Heart right ventricle (tissue), 16 donors: ENCODE data around the gene SHROOM1. TPM values are rescaled to one million over a fixed set of nuclear protein-coding genes. Genes with fewer than 3 reads are reported as not detected.
A peak's percentile ranks its signal among the peaks of the same experiment; 100 is the strongest.

Experiments
- ATAC-seq, 8 donors: fragments of 200-7000 bp; cut with Tn5 transposase; one replicate each; pipeline ENCODE4 v1.9.1; 2020; ENCODE audit warnings: mild to moderate bottlenecking in 8 of 8, moderate library complexity in 8 of 8, moderate number of reproducible peaks in 1 of 8
- DNase-seq, 2 donors: peaks; one replicate each; pipeline ENCODE4 v3.0.0-alpha.2; 2020
- H3K27ac ChIP-seq, 10 donors: fragments of 200-600 bp; sonication (generic) in 2 of 10; one replicate each; pipeline versions ENCODE4 v1.5.0 to v1.8.0; 2020 to 2022; ENCODE audit warnings: mild to moderate bottlenecking in 3 of 10
- H3K27me3 ChIP-seq, 7 donors: fragments of 200-600 bp; one replicate each; pipeline ENCODE4 v1.8.0; 2021 to 2022; ENCODE audit warnings: mild to moderate bottlenecking in 2 of 7
- H3K36me3 ChIP-seq, 9 donors: fragments of 200-600 bp; sonication (generic) in 1 of 9; one replicate each; pipeline versions ENCODE4 v1.5.0 to v1.8.0; 2020 to 2022; ENCODE audit warnings: mild to moderate bottlenecking in 2 of 9
- H3K4me1 ChIP-seq, 9 donors: fragments of 200-600 bp; sonication (generic) in 1 of 9; one replicate each; pipeline versions ENCODE4 v1.5.0 to v1.8.0; 2020 to 2022; ENCODE audit warnings: mild to moderate bottlenecking in 4 of 9
- H3K4me3 ChIP-seq, 10 donors: fragments of 200-600 bp; sonication (generic) in 2 of 10; one replicate each; pipeline versions ENCODE4 v1.5.0 to v1.8.0; 2020 to 2022; ENCODE audit warnings: mild to moderate bottlenecking in 7 of 10, moderate library complexity in 2 of 10
- H3K9me3 ChIP-seq, 11 donors: fragments of 200-600 bp in 10 of 11; sonication (generic) in 2 of 11; one replicate each; pipeline versions ENCODE4 v1.5.0 to v1.8.0; 2013 to 2022; ENCODE audit warnings: mild to moderate bottlenecking in 2 of 11, control low read depth in 1 of 11, moderate library complexity in 1 of 11
- WGBS, 2 donors: extraction: QIAGEN DNeasy Blood & Tissue Kit; methylation state at CpG; one replicate each; pipeline ENCODE4 v1.1.7; 2013; ENCODE audit warnings: inconsistent platforms in 1 of 2; 5-methylcytosine and 5-hydroxymethylcytosine counted together
- intact Hi-C, 10 donors: fragments of 100-400 bp; cut with DNase I; formaldehyde crosslinking; loops; one replicate each; pipeline versions ENCODE4 v1.11.1 to v1.14.2; 2022
- polyA plus RNA-seq, 2 donors: library from polyadenylated mRNA; stranded (reverse); fragments of 200-250 nt; gene quantifications; one replicate each; pipeline ENCODE4 v1.2.3, GENCODE V29; 2013
- total RNA-seq, 10 donors: library from RNA; stranded (reverse); fragmentation: NEBNext Ultra II Directional in 3 of 10; extraction: Animal tissue kit (Norgen Biotek cat#: 25700) in 3 of 10; gene quantifications; one replicate each; pipeline versions ENCODE4 v1.2.1 to v1.2.4, GENCODE V29; 2021 to 2023
- TF ChIP-seq, protein P1 (sequence below), 9 donors: fragments of 200-600 bp; sonication (generic) in 2 of 9; IDR thresholded peaks; one replicate each; pipeline versions ENCODE4 v1.5.0 to v1.8.0; 2021 to 2022; ENCODE audit warnings: antibody characterized with exemption in 9 of 9, mild to moderate bottlenecking in 5 of 9, moderate library complexity in 1 of 9
- donor health status: Arrhythmogenic right ventricular cardiomyopathy.
- donor health status: ischemic (EF 13 %, LVEDD 7.1; RV severe dilation, severe dysfunction).
- donor health status: healthy with polysubstance abuse.
- donor health status: DM: no; HTN: yes; CAD: no.
- donor health status: DM: no; HTN: no; CAD: no.
- donor health status: ischemic (EF 25% LVEDD 6.9; RV normal size, moderate dysfunction).
- donor health status: ischemic (EF 25% LVEDD 5.7; RV mildly dilated, moderate dysfunction).
- donor health status: healthy.
- donor health status: DM: yes; HTN: yes; CAD: no.
- donor health status: Ischemic cardiomyopathy.
- donor health status: ischemic (EF 35%, LVEDD 5.7; RV mildly dilated, moderate dysfunction).
- donor health status: nonischemic (EF 11% LVEDD 7.7; RV severe dilation, severe dysfunction).
- donor health status: DM: yes; HTN: yes; CAD: no.
- donor health status: PGD.
- donor health status: ischemic (EF 29% LVEDD 5.4; RV normal size, mild dysfunction).
- donor health status: nonischemic (EF 23%, LVEDD 6.1; RV moderate dilation, normal function).

The SHROOM1 gene
- total and polyA plus RNA-seq, 12 donors, result 3.2 to 10.8 (median 4.1) TPM

DNA sequence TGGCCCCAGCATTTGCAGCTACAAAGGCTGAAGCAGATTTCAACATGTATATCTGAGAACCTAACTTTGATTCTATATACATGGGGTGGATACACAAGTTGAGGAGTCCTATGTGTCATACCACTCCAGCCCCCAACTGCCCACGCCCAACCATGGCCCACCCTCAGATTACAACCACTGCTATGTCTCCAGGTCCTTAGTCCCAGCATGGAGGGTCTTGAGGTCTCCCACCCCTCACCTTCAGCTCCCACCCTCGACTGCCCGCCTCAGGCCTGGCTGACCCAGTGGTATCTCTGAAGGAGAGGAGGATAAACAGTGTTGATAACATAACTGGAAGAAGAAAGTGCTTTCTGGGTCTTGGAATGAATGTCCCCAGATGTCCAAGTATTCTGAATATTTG lies 9.1 kb downstream of the SHROOM1 start:
- H3K36me3 ChIP-seq, result peaks cover 0 to 21% (median 0%) of the 10 kb centered on the region in 9 donors
- no peaks in the 10 kb centered on the region for H3K9me3 ChIP-seq
- no peak overlapping the region for H3K4me3 ChIP-seq
- H3K4me1 ChIP-seq, result peaks cover 0 to 25% (median 13%) of the 10 kb centered on the region in 9 donors
- H3K27ac ChIP-seq, result no peak overlapping the region
- 88 to 91% methylated on average over 3 of the region's 3 CpGs for WGBS, 2 donors
- intact Hi-C loops, result loop anchor here in 9 of 10 donors (2.0 to 10.0 kb wide), 11 partner anchors 64 to 447 kb away; partner anchors contain the start of genes CCNI2 (in 2 of the 9) and KIF3A (in 1 of the 9)
- TF ChIP-seq, protein P1, sequence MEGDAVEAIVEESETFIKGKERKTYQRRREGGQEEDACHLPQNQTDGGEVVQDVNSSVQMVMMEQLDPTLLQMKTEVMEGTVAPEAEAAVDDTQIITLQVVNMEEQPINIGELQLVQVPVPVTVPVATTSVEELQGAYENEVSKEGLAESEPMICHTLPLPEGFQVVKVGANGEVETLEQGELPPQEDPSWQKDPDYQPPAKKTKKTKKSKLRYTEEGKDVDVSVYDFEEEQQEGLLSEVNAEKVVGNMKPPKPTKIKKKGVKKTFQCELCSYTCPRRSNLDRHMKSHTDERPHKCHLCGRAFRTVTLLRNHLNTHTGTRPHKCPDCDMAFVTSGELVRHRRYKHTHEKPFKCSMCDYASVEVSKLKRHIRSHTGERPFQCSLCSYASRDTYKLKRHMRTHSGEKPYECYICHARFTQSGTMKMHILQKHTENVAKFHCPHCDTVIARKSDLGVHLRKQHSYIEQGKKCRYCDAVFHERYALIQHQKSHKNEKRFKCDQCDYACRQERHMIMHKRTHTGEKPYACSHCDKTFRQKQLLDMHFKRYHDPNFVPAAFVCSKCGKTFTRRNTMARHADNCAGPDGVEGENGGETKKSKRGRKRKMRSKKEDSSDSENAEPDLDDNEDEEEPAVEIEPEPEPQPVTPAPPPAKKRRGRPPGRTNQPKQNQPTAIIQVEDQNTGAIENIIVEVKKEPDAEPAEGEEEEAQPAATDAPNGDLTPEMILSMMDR (IDR thresholded peaks at IDR 0.05), result no peak
- ATAC-seq, result no peak
- H3K27me3 ChIP-seq, result peaks cover 0 to 54% (median 3%) of the 10 kb centered on the region in 7 donors
- no peak for DNase-seq

DNA sequence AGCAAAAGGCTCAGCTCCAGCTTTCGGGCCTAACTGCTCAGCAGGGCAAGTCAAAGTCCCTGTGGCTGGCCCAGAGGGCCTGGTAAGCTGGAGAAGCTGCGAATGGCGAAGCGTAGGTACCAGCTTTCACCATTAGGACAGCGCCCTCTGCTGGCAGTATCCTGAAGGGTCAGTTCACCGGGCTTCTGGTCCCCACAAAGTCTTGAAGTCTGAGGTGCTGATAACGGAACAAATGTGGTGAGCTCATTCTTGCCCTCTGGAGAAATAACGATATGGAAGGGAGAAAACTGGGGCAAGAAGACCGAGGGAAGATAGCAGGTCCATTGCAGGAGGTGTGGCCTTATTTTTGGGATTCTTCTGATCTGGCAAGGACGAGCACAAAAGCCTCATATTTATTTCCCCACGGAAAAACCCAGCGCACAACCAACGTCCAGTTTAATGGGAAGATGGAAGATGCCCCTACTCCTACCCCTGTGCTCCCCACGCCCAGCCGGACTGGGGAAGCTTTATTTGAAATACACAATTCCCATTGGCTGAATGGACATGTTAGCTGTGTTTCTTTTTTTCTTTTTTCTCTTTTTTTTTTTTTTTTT lies 10.2 kb downstream of the SHROOM1 start:
- H3K4me1 ChIP-seq, result peaks cover 0 to 18% (median 8%) of the 10 kb centered on the region in 9 donors
- 23 to 26% methylated on average over 15 of the region's 15 CpGs for WGBS, 2 donors
- no peak overlapping the region for H3K27ac ChIP-seq
- TF ChIP-seq, protein P1 (IDR thresholded peaks at IDR 0.05), result peak; percentile 87 to 93 (median 92)
- peaks cover 0 to 20% (median 0%) of the 10 kb centered on the region in 9 donors for H3K36me3 ChIP-seq
- intact Hi-C loops, result loop anchor here in 9 of 10 donors (2.0 to 10.0 kb wide), 11 partner anchors 63 to 445 kb away; partner anchors contain the start of genes CCNI2 (in 2 of the 9) and KIF3A (in 1 of the 9)
- peaks cover 0 to 49% (median 3%) of the 10 kb centered on the region in 7 donors for H3K27me3 ChIP-seq
- DNase-seq, result peak; percentile 88 to 91
- H3K9me3 ChIP-seq, result no peaks in the 10 kb centered on the region
- peak; percentile 68 to 91 (median 85) for ATAC-seq
- peak overlapping the region in 2 of 10 donors; percentile 13 to 21 for H3K4me3 ChIP-seq

DNA sequence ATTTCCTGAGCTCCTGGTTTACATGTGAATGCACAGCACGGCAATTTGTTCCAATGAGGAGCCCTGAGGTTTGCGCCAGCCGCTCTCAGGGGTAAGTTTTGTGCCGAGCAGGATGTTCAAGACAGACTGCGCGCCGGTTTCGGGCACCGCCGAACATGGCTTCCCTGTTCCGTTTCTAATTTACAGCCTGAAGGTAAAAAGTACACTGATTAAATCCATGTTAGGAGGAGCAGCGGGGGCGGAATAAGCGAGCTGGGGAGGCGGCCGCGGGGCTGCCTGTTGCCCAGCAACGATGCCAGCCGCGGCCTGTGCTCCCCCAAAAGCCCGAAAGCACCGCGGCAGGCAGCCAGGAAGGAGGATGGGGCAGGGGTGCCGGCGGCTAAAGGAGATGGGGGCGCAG lies 11.0 kb downstream of the SHROOM1 start:
- H3K27me3 ChIP-seq, result peaks cover 0 to 49% (median 3%) of the 10 kb centered on the region in 7 donors
- no peak overlapping the region for H3K27ac ChIP-seq
- ATAC-seq (peak in 1 of 8 donors; percentile 7), DNase-seq (no peak)
- H3K36me3 ChIP-seq, result peaks cover 0 to 12% (median 0%) of the 10 kb centered on the region in 9 donors
- intact Hi-C loops, result loop anchor here in 7 of 10 donors (5.0 to 10.0 kb wide), 8 partner anchors 47 to 437 kb away; partner anchors contain the start of gene CCNI2 (in 1 of the 7)
- H3K4me1 ChIP-seq, result peaks cover 0 to 17% (median 8%) of the 10 kb centered on the region in 9 donors
- H3K4me3 ChIP-seq, result peak overlapping the region in 4 of 10 donors; percentile 13 to 21 (median 14)
- TF ChIP-seq, protein P1 (IDR thresholded peaks at IDR 0.05), result no peak
- 33 to 34% methylated on average over 26 of the region's 26 CpGs for WGBS, 2 donors
- no peaks in the 10 kb centered on the region for H3K9me3 ChIP-seq

DNA sequence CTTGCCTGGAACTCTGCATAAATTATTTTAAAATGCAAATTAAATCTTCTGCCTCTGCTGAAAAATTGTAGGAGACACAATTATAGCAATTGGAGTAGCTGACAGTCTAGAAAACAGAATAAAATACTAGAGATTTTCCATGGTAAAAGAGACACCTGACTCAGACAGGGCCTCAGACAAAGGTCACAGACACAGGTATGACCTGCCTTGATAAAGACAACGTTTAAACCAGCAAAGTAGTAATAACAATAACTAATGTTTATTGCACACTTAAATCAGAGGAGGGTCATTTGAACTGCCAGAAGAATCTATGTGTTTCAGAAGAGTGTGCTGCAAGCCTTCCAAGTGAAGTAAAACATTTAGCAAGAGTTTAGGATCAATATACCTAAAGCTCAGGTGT lies 13.4 kb downstream of the SHROOM1 start:
- Histone ChIP-seq H3K4me1 (peaks cover 0 to 27% (median 12%) of the 10 kb centered on the region in 9 donors), H3K9me3 (no peaks in the 10 kb centered on the region), H3K27ac (no peak overlapping the region), H3K4me3 (no peak overlapping the region), H3K27me3 (peaks cover 2 to 52% (median 25%) of the 10 kb centered on the region in 7 donors), H3K36me3 (no peaks in the 10 kb centered on the region)
- intact Hi-C loops, result loop anchor here in 7 of 10 donors (5.0 to 10.0 kb wide), 8 partner anchors 45 to 435 kb away; partner anchors contain the start of gene CCNI2 (in 1 of the 7)
- DNase-seq, result no peak
- 62 to 67% methylated on average over 1 of the region's 1 CpG for WGBS, 2 donors
- ATAC-seq, result no peak
- TF ChIP-seq, protein P1 (IDR thresholded peaks at IDR 0.05), result no peak
